Body of pancreas (tissue), 4 donors: ENCODE data around the gene VTI1A. TPM values are rescaled to one million over a fixed set of nuclear protein-coding genes. Genes with fewer than 3 reads are reported as not detected.

Experiments used
- ATAC-seq: fragments of 150-250 bp; one replicate; pipeline ENCODE4 v1.9.1; 2016
- DNase-seq, 4 donors: peaks; one replicate each; pipeline ENCODE4 v3.0.0-alpha.2; 2019
- H3K27ac ChIP-seq, 4 donors: fragments of 200-600 bp; sonication (generic); 1 replicate in 3 of 4; 2 replicates in 1 of 4; pipeline versions ENCODE4 v1.5.1 to v1.6.1; 2016 to 2019; ENCODE audit warnings: mild to moderate bottlenecking in 1 of 4, mixed read lengths in 1 of 4, moderate library complexity in 1 of 4
- H3K27me3 ChIP-seq, 2 donors: fragments of 200-600 bp; sonication (generic); one replicate each; pipeline ENCODE4 v1.6.0; 2016; ENCODE audit warnings: mild to moderate bottlenecking in 1 of 2
- H3K36me3 ChIP-seq, 2 donors: fragments of 200-600 bp; sonication (generic); replicated peaks in 1 of 2; 2 replicates each; pipeline ENCODE4 v1.5.1; 2016; ENCODE audit warnings: low read depth in 2 of 2; ENCODE audit not compliant: insufficient read depth in 1 of 2
- H3K4me1 ChIP-seq: fragments of 200-600 bp; sonication (generic); one replicate; pipeline ENCODE4 v1.6.0; 2016
- H3K4me3 ChIP-seq, 2 donors: fragments of 200-600 bp; sonication (generic); 1 replicate in 1 of 2; 2 replicates in 1 of 2; pipeline ENCODE4 v1.5.1; 2016 to 2019
- H3K9me3 ChIP-seq, 3 donors: fragments of 200-600 bp; sonication (generic); 1 replicate in 2 of 3; 2 replicates in 1 of 3; pipeline ENCODE4 v1.5.1; 2016
- POLR2A ChIP-seq, 3 donors: fragments of 450-650 bp; IDR thresholded peaks; one replicate each; pipeline ENCODE4 v1.6.1; 2016; ENCODE audit warnings: antibody characterized with exemption in 3 of 3, mild to moderate bottlenecking in 2 of 3
- WGBS, 2 donors: methylation state at CpG; one replicate each; pipeline ENCODE4 v1.1.5; 2017; 5-methylcytosine and 5-hydroxymethylcytosine counted together
- intact Hi-C: fragments of 100-400 bp; cut with DNase I; formaldehyde crosslinking; loops from one replicate; pipeline ENCODE4 v1.15.1; 2023
- total RNA-seq, 2 donors: library from RNA; depleted of rRNA; stranded (reverse); fragments of >200 nt; gene quantifications; one replicate each; pipeline ENCODE4 v1.1.0, GENCODE V29; 2016
- TF ChIP-seq, protein P1 (sequence below), 7 experiments: fragments of 450-650 bp in 4 of 7; fragments of 200-600 bp in 3 of 7; sonication (generic) in 3 of 7; IDR thresholded peaks; one replicate each; pipeline ENCODE4 v1.5.1; 2016 to 2019; ENCODE audit warnings: antibody characterized with exemption in 7 of 7

VTI1A gene
- total RNA-seq, 2 donors from 2014 or later: 28.3 to 84.4 TPM

DNA sequence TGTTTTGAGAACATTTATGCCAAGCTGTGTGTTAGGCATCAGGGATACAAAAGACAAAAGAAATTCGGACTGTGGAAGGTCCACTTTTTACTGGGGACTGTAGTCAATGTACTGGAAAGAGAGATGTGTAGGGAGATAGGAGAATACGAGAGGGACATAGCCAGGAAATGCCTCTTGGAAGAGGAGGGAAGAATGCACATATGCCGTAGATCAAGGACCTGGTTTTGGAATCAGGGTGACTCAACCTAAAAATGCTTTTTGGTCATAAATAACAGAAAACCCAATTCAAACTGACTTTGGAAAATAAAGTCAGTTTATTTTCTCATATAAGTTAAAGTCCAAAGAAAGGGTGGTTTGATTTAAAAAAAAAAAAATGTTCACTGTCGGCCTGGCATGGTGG is 362.7 kb downstream of the VTI1A start:
- H3K4me1 ChIP-seq: peaks cover 19% of the 10 kb centered on the region
- no peak for ATAC-seq
- H3K9me3 ChIP-seq: no peaks in the 10 kb centered on the region
- 95% methylated on average over 4 of the region's 4 CpGs for WGBS, 2 donors
- H3K4me3 ChIP-seq: no peak overlapping the region
- no peaks in the 10 kb centered on the region for H3K27me3 ChIP-seq
- H3K27ac ChIP-seq: no peak overlapping the region
- intact Hi-C loops: no loop called here
- no peak for DNase-seq
- TF ChIP-seq POLR2A (IDR thresholded peaks at IDR 0.05): no peak
- TF ChIP-seq, protein P1, sequence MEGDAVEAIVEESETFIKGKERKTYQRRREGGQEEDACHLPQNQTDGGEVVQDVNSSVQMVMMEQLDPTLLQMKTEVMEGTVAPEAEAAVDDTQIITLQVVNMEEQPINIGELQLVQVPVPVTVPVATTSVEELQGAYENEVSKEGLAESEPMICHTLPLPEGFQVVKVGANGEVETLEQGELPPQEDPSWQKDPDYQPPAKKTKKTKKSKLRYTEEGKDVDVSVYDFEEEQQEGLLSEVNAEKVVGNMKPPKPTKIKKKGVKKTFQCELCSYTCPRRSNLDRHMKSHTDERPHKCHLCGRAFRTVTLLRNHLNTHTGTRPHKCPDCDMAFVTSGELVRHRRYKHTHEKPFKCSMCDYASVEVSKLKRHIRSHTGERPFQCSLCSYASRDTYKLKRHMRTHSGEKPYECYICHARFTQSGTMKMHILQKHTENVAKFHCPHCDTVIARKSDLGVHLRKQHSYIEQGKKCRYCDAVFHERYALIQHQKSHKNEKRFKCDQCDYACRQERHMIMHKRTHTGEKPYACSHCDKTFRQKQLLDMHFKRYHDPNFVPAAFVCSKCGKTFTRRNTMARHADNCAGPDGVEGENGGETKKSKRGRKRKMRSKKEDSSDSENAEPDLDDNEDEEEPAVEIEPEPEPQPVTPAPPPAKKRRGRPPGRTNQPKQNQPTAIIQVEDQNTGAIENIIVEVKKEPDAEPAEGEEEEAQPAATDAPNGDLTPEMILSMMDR (IDR thresholded peaks at IDR 0.05): no peak
- no peaks in the 10 kb centered on the region for H3K36me3 ChIP-seq

DNA sequence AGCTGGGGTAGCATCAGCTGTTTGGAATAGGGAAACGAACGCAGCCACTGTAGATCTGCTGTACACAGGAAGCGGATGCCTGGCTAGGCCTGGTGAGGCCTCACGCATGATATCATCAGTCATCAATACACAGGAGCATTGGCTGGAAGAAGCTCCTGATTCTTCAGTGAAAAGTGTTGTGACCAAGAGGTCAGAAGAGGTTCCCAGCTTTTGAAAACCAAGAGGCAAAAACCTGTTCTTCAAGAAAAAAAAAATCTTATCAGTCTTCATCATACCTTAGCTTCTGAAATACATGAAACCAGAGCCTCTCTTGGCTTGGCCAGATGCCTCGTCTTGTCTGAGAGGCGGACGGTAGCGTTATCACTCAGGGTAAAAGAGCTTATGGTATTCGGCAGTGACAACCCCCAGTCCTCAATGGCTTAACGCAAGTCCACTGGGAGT is 363.7 kb downstream of the VTI1A start:
- Histone ChIP-seq H3K36me3 (no peaks in the 10 kb centered on the region), H3K9me3 (no peaks in the 10 kb centered on the region), H3K27ac (peak overlapping the region in 2 of 4 donors; percentile 20 to 73), H3K4me1 (peaks cover 14% of the 10 kb centered on the region), H3K4me3 (no peak overlapping the region), H3K27me3 (no peaks in the 10 kb centered on the region)
- intact Hi-C loops: no loop called here
- TF ChIP-seq, protein P1 (IDR thresholded peaks at IDR 0.05): no peak
- no peak for TF ChIP-seq POLR2A (IDR thresholded peaks at IDR 0.05)
- WGBS, 2 donors: 64 to 82% methylated on average over 10 of the region's 10 CpGs
- DNase-seq (no peak), ATAC-seq (no peak)

DNA sequence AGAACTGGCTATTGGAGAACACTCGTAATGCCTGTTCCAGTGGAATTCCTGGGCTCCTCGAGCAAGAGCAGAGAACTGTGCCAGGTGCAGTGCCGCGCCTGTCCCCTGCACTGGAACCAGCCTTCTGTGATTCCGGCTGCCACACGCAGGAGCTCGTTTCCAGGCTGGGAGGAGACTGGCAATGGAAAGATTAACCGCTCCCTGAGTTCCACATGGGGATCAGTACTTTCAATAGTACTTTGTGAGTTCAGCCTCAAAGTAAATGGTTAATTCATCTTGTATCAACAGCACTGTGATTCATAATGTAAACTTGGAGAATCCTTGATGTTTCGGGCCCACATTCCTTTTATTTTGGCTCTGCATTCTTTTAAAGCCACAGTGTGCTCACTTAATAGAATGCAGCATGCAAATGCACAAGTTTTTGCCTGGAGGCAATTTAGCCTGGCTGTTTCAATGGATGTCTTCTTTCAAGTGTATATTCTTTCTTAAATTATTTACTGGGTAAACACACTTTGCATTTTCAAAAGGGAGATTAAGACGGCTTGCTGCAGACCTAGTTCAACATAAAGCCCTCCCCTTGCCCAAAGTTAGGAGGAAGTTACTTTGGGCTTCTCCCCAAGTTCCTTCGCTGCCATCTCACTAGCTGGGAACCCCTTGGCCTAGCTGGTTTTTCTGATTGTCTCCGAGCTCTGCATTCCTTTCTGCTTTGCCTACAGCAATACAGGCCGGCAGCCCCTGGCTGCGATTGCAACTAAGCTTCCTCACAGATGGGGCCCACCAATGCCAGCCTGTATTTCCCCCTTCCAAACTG is 364.9 kb downstream of the VTI1A start:
- intact Hi-C loops: no loop called here
- WGBS, 2 donors: 50 to 60% methylated on average over 14 of the region's 14 CpGs
- H3K27me3 ChIP-seq: no peaks in the 10 kb centered on the region
- TF ChIP-seq POLR2A (IDR thresholded peaks at IDR 0.05): peak in 1 of 3 donors; percentile 2
- TF ChIP-seq, protein P1 (IDR thresholded peaks at IDR 0.05): peak in 2 of 7 experiments; percentile 1 to 4
- H3K9me3 ChIP-seq: no peaks in the 10 kb centered on the region
- peak; percentile 75 for ATAC-seq
- H3K36me3 ChIP-seq: no peaks in the 10 kb centered on the region
- H3K4me1 ChIP-seq: peaks cover 23% of the 10 kb centered on the region
- H3K4me3 ChIP-seq: no peak overlapping the region
- peak; percentile 34 to 62 (median 53) for DNase-seq
- H3K27ac ChIP-seq: peak overlapping the region in 3 of 4 donors; percentile 29 to 73 (median 63)

DNA sequence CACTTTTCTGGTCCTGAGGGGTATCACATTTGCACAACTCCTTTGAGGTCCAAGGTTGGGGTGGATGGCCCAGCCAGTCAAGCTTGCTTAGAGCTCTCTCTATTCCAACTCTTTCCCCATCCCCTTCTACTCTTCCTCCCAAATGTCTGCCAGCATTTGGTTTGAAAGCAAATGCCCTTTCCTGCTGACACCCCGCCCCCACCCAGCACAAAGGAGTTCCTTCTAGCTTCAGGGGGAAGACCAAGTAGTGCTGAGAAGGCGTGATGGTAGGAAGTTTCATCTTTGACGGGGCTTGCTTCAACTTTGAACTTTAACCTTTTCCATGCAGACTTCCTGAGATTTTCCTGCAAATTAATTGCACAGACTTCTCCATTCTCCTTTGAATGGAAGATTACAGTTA is 365.6 kb downstream of the VTI1A start:
- no peaks in the 10 kb centered on the region for H3K9me3 ChIP-seq
- H3K27me3 ChIP-seq: no peaks in the 10 kb centered on the region
- H3K4me1 ChIP-seq: peaks cover 23% of the 10 kb centered on the region
- TF ChIP-seq POLR2A (IDR thresholded peaks at IDR 0.05): no peak
- TF ChIP-seq, protein P1 (IDR thresholded peaks at IDR 0.05): no peak
- H3K27ac ChIP-seq: peak overlapping the region in 2 of 4 donors; percentile 18 to 73
- ATAC-seq (no peak), DNase-seq (no peak)
- no peak overlapping the region for H3K4me3 ChIP-seq
- WGBS, 2 donors: 68 to 86% methylated on average over 3 of the region's 3 CpGs
- no peaks in the 10 kb centered on the region for H3K36me3 ChIP-seq
- intact Hi-C loops: no loop called here
